Stimulated activated CD4-positive, alpha-beta T cell treated with anti-CD3 and anti-CD28 coated beads, Interleukin-15, amount 100 ng/mL, for 48 hours (primary cell): ENCODE results near the gene MYCN.
"Not testable (repeated sequence)": the region's sequence is repeated elsewhere in the genome, so short reads cannot be mapped to it uniquely, and the experiment has no call there.

ENCODE experiments used
- DNase-seq, 2 donors: peaks; one replicate each; pipeline ENCODE4 v3.0.0-alpha.2; 2020; ENCODE audit warnings: low read depth in 2 of 2

MYCN gene

GRCh38 chr2:15957881-15958713 lies 17.7 kb downstream of the MYCN start:
- DNase-seq, result no peak

- no peak for DNase-seq
Measured at GRCh38 chr2:15959331-15960153, 19.2 kb downstream of the MYCN start.

GRCh38 chr2:15960154-15960520 lies 19.8 kb downstream of the MYCN start:
- not testable (repeated sequence) for DNase-seq

GRCh38 chr2:15963109-15963976 lies 23.0 kb downstream of the MYCN start:
- not testable (repeated sequence) for DNase-seq

DNA sequence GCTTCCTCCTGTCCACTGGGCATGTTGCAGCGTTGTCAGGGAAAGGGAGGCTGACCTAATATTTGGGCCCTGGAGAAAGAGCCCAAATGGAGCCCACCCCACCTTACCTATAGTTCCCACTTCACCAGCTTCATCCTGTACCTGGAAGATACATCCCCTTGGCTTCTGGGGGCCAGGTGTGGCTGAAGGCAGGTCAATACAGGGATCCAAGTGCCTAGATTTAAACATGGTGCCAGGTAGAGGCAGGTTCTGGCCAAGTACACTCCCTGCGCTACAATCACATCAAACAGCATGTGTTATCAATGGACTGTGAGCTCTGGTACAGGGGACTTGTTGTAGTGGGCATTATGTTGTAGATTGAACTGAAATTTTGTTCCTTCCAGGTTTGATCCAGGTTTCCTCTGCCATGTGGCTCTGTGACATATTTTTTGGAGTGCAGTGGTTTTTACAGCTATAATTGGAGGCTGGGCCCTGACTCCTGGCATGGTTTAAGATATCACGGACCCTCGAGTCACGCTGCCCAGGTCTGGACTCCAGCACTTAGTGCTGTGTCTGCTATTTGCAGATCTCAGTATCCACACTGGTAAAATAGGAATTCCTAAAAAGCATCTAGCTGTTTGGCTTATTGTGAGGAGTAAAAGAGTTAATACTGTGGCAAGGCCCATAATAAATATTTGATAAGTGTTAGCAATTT lies 23.8 kb downstream of the MYCN start:
- DNase-seq, result no peak

DNA sequence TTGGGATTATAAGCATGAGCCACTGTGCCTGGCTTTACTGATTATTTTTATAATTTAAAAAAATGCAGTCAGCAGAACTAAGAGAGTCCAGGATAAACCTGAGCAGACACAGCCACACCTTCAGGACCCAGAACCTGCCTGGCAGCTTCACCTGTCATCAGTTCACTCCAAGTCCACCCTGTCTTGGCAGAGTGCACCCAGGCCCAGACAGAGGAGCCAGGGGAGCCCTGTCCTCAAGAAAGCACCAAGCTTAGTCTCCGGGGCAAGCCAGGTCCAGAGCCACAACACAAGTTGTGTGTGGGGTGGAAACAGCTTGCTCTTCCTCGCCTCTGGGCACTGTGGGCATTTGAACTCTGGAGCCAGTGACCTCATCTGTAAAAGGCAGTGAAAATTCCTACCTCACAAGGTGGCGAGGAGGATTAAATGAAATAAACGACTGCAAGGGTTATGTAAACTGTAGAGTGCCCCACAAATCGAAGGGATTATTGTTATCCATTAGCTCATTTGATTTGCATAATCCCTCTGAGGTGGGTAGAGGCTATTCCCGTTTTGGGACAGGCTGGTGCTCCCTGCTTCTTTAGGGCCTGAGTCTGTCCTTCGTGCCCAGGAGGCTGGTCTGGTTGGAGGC lies 24.7 kb downstream of the MYCN start:
- no peak for DNase-seq

DNA sequence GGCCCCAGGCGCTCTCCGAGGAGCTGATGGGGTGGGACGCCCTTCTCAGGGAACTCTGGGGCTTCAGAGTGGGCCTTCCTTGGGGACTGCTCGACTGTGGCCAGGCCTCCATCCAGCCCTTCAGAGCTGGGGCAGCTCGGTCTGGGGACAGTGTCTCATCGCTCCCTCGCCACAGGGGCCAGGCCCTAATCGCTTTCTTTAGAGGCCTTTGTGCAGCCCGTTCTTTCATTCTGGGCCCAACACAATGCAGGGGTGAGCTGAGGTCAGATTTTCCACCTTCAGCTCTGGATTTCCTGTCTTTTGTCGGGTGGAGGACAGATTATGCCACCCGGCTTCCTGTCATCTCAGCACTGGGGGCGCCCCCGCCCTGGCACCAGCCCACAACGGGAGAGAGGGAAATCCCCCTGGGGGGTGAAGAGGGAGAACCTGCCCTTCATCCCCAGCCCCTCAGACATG lies 25.2 kb downstream of the MYCN start:
- DNase-seq, result peak; percentile 23 to 27

DNA sequence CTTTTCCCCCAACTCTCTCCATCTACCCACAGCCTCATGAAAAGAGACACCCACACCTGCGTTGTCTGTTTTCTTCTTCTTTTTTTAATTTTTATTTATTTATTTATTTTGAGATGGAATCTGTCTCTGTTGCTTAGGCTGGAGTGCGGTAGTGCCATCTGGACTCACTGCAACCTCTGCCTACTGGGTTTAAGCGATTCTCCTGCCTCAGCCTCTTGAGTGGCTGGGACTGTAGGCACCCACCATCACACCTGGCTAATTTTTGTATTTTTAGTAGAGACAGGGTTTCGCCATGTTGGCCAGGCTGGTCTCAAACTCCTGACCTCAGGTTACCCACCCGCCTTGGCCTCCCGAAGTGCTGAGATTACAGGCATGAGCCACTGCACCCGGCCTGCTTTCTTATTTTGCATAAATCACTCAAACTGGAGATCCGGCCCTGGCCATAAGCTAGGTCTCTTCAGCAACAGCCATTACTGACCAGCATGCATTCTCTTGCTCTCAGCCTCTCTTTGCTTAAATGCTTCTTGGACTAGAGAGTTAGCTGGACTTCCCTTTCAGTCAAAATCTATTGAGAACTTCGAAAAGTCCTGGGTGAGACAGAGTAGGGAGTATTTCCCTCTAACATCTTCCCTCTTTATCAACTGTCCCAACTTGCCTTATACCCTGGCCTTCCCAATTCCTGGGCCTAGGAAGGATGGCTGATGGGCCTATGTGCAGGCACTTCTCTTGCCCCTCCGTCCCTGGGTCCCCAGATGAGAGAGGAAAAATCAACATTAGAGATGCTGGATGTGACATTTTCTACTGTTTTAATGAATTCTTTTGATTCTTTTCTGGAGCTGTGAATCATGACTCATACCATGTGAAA lies 27.3 kb downstream of the MYCN start:
- DNase-seq, result no peak

DNA sequence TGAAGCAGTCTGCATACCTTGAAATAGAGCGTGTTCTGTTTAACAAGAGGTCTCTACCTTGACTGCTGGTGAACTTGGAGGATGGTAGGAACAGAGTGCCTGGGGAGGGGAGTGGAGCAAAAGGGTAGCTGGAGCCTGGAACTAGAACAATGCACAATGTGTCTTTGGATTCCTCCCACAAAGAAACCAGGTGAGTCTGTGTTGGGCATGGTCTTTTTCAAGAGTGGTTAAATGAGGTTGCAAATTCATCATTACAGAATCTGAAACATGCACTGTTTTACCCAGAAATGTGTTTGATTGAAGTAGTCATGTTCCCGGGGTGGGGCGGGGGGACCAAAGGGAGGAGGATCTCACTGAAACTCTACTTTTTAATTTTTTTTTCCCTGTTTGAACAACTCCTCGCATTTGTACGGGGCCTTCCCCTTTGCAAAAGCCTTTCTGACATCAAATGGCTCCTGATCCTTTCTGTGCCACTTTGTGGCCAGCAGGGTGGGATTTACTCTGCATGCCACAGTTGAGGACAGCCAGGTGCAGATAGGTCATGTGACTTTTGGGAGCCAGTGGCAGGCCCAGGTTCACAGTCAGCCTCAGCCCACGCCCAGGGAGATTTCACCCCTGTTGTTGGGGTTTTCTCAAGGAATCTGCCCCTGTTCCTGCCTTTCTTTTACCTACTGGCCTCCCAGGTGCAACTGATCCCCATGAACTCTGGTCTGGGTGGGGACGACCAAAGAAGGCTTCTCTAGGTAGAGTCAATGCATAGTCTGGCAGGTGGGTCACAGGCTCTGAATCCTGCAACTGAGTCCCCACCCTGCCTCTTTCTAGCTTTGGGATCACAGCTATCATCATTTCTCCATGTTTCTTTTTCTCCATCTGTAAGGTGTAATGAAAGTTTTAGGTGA lies 28.2 kb downstream of the MYCN start:
- peak; percentile 47 to 49 for DNase-seq

- no peak for DNase-seq
Measured at GRCh38 chr2:15969214-15969613, 28.9 kb downstream of the MYCN start.

- no peak for DNase-seq
Measured at GRCh38 chr2:15970701-15971100, 30.4 kb downstream of the MYCN start.

DNA sequence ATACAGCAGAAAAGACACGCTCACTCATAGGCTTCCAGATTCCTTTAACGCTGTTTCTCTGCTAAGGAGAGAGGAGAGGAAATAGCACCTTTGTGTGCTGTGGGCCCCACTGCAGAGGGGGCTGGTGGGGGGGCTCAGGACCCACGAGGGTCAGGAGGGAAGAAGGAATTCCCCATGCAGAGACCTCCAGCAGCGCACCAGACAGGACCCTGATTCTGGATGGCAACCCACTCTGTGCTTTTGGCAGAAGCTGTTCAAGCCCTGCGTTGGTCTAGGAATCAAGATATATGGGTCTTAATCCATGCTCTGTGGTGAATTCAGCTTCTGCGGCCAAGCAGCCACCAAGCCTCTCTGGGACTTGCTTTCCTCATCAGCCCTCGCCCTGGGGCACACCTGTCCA lies 31.0 kb downstream of the MYCN start:
- DNase-seq, result no peak

DNA sequence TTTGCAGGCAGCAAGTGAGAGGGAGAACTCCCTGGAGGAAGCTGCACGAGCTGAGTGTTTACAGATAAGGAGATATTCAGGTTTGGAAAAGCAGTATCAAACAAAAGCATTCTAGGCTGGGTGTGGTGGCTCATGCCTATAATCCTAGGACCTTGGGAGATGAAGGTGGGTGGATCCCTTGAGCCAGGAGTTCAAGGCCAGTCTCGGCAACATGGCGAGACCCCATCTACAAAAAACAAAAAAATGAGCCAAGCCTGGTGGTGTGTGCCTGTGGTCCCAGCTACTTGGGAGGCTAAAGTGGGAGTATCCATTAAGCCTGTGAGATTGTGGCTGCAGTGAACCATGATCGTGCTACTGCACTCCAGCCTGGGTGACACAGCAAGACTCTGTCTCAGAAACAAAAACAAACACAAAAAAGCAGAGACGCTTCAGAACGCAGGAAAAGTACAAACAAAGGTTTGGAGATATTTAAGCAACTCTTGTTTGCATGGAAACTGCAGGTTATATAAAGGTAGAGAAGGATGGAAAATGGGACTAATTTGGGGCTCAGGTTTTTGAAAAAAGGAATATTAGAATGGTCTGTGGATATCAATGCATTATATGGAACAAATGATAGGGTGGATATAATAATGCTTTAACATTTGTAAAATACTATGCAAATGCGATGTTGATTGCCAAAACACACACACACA lies 31.6 kb downstream of the MYCN start:
- DNase-seq, result no peak

DNA sequence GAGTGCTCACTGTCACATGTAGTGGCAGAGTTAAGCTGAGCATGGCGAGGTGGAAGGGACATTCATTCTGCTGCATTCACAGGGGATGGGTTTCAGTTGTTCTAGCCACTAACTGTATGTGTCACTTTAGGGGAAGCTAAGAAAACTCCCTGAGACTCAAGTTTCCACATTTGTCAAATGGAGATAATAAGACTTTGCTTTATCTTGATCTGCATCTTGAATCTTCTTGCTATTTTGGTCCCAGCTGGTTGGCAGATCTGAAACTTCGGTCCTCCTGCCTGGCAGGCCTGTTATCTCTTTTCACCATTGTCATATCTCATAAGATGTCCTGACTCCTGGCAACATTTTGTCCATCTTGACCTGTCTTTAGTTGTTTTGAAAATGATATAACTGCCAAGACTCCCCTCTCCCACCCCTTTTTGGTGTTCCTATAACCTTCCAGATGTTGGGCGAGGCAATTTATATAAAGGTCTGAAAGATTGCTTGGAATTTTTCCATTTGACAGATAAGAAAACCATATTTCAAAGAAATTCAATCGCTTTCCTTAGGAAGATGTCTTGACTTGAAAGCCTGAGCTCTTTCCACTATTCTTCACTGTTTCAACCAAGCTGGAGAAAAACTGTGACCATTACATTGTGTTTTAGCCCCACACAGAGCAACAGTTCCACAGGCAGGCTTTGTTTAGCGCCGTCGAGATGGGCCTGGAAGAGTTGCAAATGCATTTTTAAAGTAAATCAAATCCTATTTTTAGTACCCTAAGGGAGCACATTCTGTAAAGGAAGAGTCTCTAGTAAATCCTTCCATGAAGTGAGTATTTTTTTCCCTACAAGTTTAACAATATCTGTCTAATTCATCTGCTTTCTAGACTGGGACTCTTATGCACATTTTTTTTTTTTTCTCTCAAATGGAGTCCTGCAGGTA lies 33.4 kb downstream of the MYCN start:
- DNase-seq, result peak in 1 of 2 donors; percentile 8

DNA sequence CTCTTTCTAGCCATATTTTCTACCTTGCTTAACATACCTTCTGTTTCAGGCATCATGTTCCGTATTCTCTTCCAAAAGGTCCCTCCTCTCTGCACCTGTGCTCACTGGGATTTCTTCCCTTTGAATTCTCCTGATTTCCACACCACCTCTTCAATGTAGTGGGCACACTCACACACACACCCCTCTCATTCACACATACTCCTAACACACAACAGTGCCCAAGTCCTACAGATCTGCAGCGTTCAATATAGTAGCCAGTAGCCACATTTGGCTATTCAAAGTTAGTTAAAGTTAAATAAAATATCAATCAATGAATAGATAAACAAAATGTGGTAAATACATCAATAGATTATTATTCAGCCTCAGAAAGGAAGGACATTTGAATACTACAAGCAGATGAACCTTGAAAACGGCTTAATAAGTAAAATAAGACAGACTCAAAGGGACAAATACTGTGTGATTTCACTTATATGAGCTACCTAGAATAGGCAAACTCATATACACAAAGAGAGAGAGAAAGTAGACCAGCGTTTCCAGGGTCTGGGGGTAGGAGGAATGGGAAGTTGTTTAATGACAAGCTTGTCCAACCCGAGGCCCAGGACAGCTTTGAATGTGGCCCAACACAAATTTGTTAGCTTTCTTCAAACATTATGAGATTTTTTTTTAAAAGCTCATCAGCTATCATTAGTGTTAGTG lies 34.4 kb downstream of the MYCN start:
- no peak for DNase-seq

DNA sequence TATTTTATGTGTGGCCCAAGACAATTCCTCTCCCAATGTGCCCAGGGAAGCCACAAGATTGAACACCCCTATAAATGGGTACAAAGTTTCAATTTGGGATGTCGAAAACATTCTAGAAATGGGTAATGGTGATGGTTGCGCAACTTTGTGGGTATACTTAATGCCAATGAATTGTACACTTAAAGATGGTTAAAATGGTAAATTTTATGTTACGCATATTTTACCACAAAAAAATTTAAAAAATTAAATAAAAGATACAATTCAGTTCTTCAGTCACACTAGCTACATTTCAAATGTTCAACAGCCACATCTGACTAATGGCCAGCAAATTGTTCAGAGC lies 34.9 kb downstream of the MYCN start:
- no peak for DNase-seq

- DNase-seq, result no peak
Measured at GRCh38 chr2:15975676-15976075, 35.3 kb downstream of the MYCN start.
